HEK293 (cell line): Measurements from ENCODE around the gene EXOC3.

Experiments used
- HOXA7 ChIP-seq: sonication (generic); formaldehyde crosslinking; IDR thresholded peaks from 2 replicates; pipeline ENCODE4 v1.8.1; 2022; ENCODE audit warnings: missing genetic modification reagents, borderline replicate concordance
- ZBTB8A ChIP-seq: fragments of 450-650 bp; formaldehyde crosslinking; IDR thresholded peaks from 2 replicates; pipeline ENCODE4 v1.5.1; 2016; ENCODE audit warnings: missing biosample characterization, missing genetic modification characterization
- ZNF138 ChIP-seq: fragments of 450-650 bp; formaldehyde crosslinking; IDR thresholded peaks from 2 replicates; pipeline ENCODE4 v1.5.1; 2016; ENCODE audit warnings: missing biosample characterization, missing genetic modification characterization, borderline replicate concordance
- ZNF266 ChIP-seq: fragments of 450-650 bp; formaldehyde crosslinking; IDR thresholded peaks from 2 replicates; pipeline ENCODE4 v1.5.1; 2016; ENCODE audit warnings: missing biosample characterization, missing genetic modification characterization, low read depth
- ZNF654 ChIP-seq: fragments of 450-650 bp; formaldehyde crosslinking; IDR thresholded peaks from 2 replicates; pipeline ENCODE4 v1.5.1; 2016; ENCODE audit warnings: low read depth, missing biosample characterization, missing genetic modification characterization
- ZNF785 ChIP-seq: fragments of 450-650 bp; formaldehyde crosslinking; IDR thresholded peaks from 2 replicates; pipeline ENCODE4 v1.5.1; 2016; ENCODE audit warnings: missing biosample characterization, missing genetic modification characterization
- TF ChIP-seq, protein P1 (sequence below): fragments of 450-650 bp; formaldehyde crosslinking; IDR thresholded peaks from 2 replicates; pipeline ENCODE4 v1.5.1; 2016; ENCODE audit warnings: missing biosample characterization, missing genetic modification characterization

DNA sequence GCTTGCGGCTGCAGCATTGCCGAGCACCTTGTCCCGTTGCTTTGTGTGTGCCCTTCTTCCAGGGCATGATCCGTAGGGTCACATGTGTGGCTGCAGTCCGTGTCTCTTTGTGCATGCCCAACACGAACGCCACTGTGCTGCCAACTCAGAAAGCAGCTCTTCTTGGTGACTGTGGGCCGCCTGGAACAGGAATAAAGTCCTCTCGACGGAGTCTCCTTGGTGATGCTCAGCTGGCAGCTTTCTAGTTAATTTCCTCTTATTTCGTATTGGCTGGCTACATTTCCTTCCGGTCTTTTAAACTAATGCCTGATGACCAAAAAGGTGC, 5.8 kb downstream of the EXOC3 start:
- no peak for TF ChIP-seq HOXA7 (CRISPR knock-in tag)
- TF ChIP-seq ZNF266 (tag by site-specific recombination), result no peak
- TF ChIP-seq ZNF785 (tag by site-specific recombination), result no peak
- TF ChIP-seq, protein P1, sequence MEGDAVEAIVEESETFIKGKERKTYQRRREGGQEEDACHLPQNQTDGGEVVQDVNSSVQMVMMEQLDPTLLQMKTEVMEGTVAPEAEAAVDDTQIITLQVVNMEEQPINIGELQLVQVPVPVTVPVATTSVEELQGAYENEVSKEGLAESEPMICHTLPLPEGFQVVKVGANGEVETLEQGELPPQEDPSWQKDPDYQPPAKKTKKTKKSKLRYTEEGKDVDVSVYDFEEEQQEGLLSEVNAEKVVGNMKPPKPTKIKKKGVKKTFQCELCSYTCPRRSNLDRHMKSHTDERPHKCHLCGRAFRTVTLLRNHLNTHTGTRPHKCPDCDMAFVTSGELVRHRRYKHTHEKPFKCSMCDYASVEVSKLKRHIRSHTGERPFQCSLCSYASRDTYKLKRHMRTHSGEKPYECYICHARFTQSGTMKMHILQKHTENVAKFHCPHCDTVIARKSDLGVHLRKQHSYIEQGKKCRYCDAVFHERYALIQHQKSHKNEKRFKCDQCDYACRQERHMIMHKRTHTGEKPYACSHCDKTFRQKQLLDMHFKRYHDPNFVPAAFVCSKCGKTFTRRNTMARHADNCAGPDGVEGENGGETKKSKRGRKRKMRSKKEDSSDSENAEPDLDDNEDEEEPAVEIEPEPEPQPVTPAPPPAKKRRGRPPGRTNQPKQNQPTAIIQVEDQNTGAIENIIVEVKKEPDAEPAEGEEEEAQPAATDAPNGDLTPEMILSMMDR, result no peak
- TF ChIP-seq ZNF654 (tag by site-specific recombination), result no peak
- no peak for TF ChIP-seq ZBTB8A
- no peak for TF ChIP-seq ZNF138 (tag by site-specific recombination)
